Adrenal gland (tissue), 12 donors: ENCODE results near the gene SLC9A9. TPM values are rescaled to one million over a fixed set of nuclear protein-coding genes. Genes with fewer than 3 reads are reported as not detected.

ENCODE experiments used
- DNase-seq, 7 donors: peaks; one replicate each; pipeline ENCODE4 v3.0.0-alpha.2; 2019 to 2020
- H3K27ac ChIP-seq, 5 donors: fragments of 200-600 bp; sonication (generic) in 4 of 5; 1 replicate in 3 of 5; 2 replicates in 2 of 5; pipeline versions ENCODE4 v1.5.1 to v1.8.0; 2016 to 2020; ENCODE audit warnings: mild to moderate bottlenecking in 1 of 5
- H3K27me3 ChIP-seq: fragments of 200-600 bp; 2 replicates; pipeline ENCODE4 v1.8.0; 2021
- H3K36me3 ChIP-seq, 2 donors: fragments of 200-600 bp; replicated peaks in 1 of 2; 1 replicate in 1 of 2; 2 replicates in 1 of 2; pipeline versions ENCODE4 v1.5.1 to v1.8.0; 2018 to 2022
- H3K4me1 ChIP-seq, 2 donors: fragments of 200-600 bp; replicated peaks in 1 of 2; 1 replicate in 1 of 2; 2 replicates in 1 of 2; pipeline versions ENCODE4 v1.5.1 to v1.8.0; 2018 to 2021
- H3K4me3 ChIP-seq, 4 donors: fragments of 200-600 bp; sonication (generic) in 3 of 4; one replicate each; pipeline ENCODE4 v1.5.1; 2016 to 2018
- H3K9me3 ChIP-seq, 3 donors: fragments of 200-600 bp; sonication (generic) in 1 of 3; replicated peaks in 1 of 3; 1 replicate in 2 of 3; 2 replicates in 1 of 3; pipeline versions ENCODE4 v1.5.1 to v1.8.0; 2016 to 2021
- CTCF ChIP-seq, 6 experiments: fragments of 450-650 bp in 4 of 6; fragments of 200-600 bp in 2 of 6; sonication (generic) in 1 of 6; IDR thresholded peaks; 1 replicate in 5 of 6; 2 replicates in 1 of 6; pipeline versions ENCODE4 v1.5.1 to v1.8.0; 2016 to 2021; ENCODE audit warnings: antibody characterized with exemption in 6 of 6, mild to moderate bottlenecking in 2 of 6, moderate library complexity in 1 of 6
- POLR2A ChIP-seq, 2 donors: fragments of 450-650 bp; IDR thresholded peaks; one replicate each; pipeline ENCODE4 v1.6.1; 2017; ENCODE audit warnings: antibody characterized with exemption in 2 of 2, mild to moderate bottlenecking in 2 of 2, moderate library complexity in 1 of 2
- WGBS, 4 donors: extraction: QIAGEN DNeasy Blood & Tissue Kit in 2 of 4; methylation state at CpG; one replicate each; pipeline versions ENCODE4 v1.1.5 to v1.1.7; 2013 to 2017; 5-methylcytosine and 5-hydroxymethylcytosine counted together
- intact Hi-C, 2 donors: fragments of 100-400 bp; cut with DNase I; formaldehyde crosslinking; loops; one replicate each; pipeline versions ENCODE4 v1.14.1 to v1.15.0; 2022 to 2023
- polyA plus RNA-seq, 3 donors: library from polyadenylated mRNA; stranded (reverse); fragments of 200-250 nt in 2 of 3; fragments of 350-450 nt in 1 of 3; fragmentation: Illumina TruSeq in 1 of 3; extraction: RNeasy Lipid Tissue Mini Kit (QIAGEN cat#74804) in 1 of 3; gene quantifications; one replicate each; pipeline ENCODE4 v1.2.3, GENCODE V29; 2013 to 2014
- total RNA-seq, 9 donors: library from RNA; depleted of rRNA in 4 of 9; stranded (reverse); fragments of >200 nt in 4 of 9; fragments of 120-200 nt in 1 of 9; fragmentation: NEBNext Ultra II Directional in 1 of 9; extraction: Animal tissue kit (Norgen Biotek cat#: 25700) in 1 of 9; gene quantifications; one replicate each; pipeline versions ENCODE4 v1.1.0 to v1.2.4, GENCODE V29; 2013 to 2023
- donor health status: healthy with polysubstance abuse.
- donor health status: Bipolar disorder and iron deficiency.
- donor health status: DM: yes; HTN: yes; CAD: no.
- donor health status: DM: no; HTN: no; CAD: no.
- donor health status: DM: no; HTN: no; CAD: no.
- donor health status: DM: yes; HTN: yes; CAD: no.

SLC9A9 gene
- total and polyA plus RNA-seq, 12 donors: 4.2 to 23.7 (median 13.5) TPM

DNA sequence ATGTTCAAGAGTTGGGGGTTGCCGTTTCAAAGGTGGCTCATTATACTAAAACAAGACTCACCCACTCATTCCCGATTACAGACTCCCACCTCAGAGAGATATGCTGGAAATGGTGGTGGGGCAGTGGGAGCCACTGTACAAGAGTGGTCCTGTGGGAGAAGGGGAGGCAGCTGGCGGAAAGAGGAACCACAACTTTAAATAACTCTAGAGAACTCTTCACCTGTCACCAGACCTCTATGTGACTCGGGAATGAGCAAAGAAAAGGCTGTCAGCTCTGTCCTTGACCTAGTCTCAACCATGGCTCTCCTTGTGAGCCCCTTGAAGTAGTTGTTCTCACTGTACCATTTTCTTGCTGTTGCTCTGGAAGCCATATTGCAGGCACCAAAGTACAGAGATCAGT, 434.9 kb downstream of the SLC9A9 start:
- 47 to 69% (median 60%) methylated on average over 4 of the region's 4 CpGs for WGBS, 4 donors
- no peak for TF ChIP-seq CTCF (IDR thresholded peaks at IDR 0.05)
- no peak for TF ChIP-seq POLR2A (IDR thresholded peaks at IDR 0.05)

DNA sequence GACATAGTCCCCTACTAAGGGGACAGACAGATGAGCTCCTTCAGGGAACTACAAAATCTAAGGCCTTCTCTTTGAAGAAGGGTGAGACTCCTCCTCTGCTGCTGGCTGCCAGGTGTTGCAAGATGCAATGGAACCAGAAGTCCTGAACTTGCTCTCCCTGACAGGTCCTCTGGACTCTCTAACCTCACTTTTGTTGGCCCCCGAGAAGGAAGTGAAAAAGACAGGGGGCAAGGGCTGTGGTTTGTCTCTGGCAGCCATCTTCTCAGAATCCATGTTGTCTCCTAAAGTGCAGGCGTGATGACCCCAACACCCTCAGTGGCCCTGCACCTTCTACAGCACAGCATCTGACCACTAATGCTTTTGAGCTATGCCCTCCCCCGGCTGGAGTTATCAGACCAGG, 436.2 kb downstream of the SLC9A9 start:
- Histone ChIP-seq H3K4me3 (no peak overlapping the region), H3K4me1 (no peaks in the 10 kb centered on the region), H3K9me3 (no peaks in the 10 kb centered on the region), H3K27me3 (no peaks in the 10 kb centered on the region), H3K36me3 (no peaks in the 10 kb centered on the region), H3K27ac (no peak overlapping the region)
- WGBS, 4 donors: 85 to 98% (median 93%) methylated on average over 3 of the region's 3 CpGs
- TF ChIP-seq POLR2A (IDR thresholded peaks at IDR 0.05): no peak
- no peak for TF ChIP-seq CTCF (IDR thresholded peaks at IDR 0.05)
- intact Hi-C loops: no loop called here
- no peak for DNase-seq

More for the DNA sequence above, 434.9 kb downstream of the SLC9A9 start:
- Histone ChIP-seq H3K27ac (no peak overlapping the region), H3K4me1 (no peaks in the 10 kb centered on the region), H3K9me3 (no peaks in the 10 kb centered on the region), H3K4me3 (no peak overlapping the region), H3K27me3 (no peaks in the 10 kb centered on the region), H3K36me3 (no peaks in the 10 kb centered on the region)
- no peak for DNase-seq
- intact Hi-C loops: no loop called here

DNA sequence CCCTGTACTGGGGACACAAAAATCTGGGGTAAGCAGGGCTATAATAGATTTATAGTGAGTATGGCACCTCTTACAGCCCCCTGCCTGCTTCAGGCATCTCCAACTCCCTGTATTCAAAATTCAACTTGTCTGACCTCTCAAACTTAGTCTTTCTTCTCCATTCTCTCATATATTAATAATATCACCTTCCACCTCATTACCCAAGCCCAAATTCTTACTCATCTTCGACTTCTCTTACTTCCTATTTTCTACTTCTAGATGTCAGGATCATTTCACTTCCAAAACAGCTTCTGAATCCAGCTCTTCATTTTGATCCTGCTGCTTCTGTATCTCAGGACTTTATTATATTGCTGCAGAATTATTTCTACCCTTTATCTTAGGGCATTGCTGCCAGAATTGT, 438.0 kb downstream of the SLC9A9 start:
- TF ChIP-seq POLR2A (IDR thresholded peaks at IDR 0.05) (no peak), CTCF (IDR thresholded peaks at IDR 0.05) (no peak)
- H3K36me3 ChIP-seq: no peaks in the 10 kb centered on the region
- intact Hi-C loops: no loop called here
- WGBS, 4 donors: 77 to 80% (median 77%) methylated on average over 1 of the region's 1 CpG
- H3K27me3 ChIP-seq: no peaks in the 10 kb centered on the region
- no peaks in the 10 kb centered on the region for H3K9me3 ChIP-seq
- no peaks in the 10 kb centered on the region for H3K4me1 ChIP-seq
- DNase-seq: no peak
- no peak overlapping the region for H3K4me3 ChIP-seq
- H3K27ac ChIP-seq: no peak overlapping the region

DNA sequence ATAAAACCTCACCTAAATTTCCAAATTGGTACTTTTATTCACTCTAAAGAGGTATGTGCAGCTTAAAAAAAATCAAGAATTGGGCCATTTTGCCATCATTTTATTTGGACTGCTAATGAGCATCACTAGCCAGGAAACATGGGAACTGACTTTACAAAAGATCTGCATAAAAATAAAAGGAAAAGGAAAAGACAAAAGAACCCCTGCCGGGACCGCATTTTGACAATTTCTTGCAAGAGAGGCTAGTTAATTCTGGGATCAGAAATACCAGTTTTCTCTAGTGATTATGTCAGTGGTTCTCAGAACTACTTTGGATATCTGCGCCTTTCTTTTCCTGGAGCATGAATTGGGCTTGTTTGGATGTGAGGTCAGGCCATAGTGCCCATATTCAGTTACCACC, 439.5 kb downstream of the SLC9A9 start:
- no peak for DNase-seq
- H3K9me3 ChIP-seq: no peaks in the 10 kb centered on the region
- H3K27ac ChIP-seq: no peak overlapping the region
- no peak overlapping the region for H3K4me3 ChIP-seq
- 93 to 95% (median 95%) methylated on average over 3 of the region's 3 CpGs for WGBS, 4 donors
- H3K27me3 ChIP-seq: no peaks in the 10 kb centered on the region
- intact Hi-C loops: no loop called here
- no peaks in the 10 kb centered on the region for H3K36me3 ChIP-seq
- no peaks in the 10 kb centered on the region for H3K4me1 ChIP-seq
- no peak for TF ChIP-seq POLR2A (IDR thresholded peaks at IDR 0.05)
- no peak for TF ChIP-seq CTCF (IDR thresholded peaks at IDR 0.05)
